NCI-H2029 (cell line): ENCODE results near the gene PKNOX2.

ENCODE experiments used
- DNase-seq: peaks from one replicate; lab custom pipeline; 2025; lab: John Stamatoyannopoulos, UW

The PKNOX2 gene

GRCh38 chr11:125286486-125286885, 121.9 kb downstream of the PKNOX2 start:
- DNase-seq: no peak

DNA sequence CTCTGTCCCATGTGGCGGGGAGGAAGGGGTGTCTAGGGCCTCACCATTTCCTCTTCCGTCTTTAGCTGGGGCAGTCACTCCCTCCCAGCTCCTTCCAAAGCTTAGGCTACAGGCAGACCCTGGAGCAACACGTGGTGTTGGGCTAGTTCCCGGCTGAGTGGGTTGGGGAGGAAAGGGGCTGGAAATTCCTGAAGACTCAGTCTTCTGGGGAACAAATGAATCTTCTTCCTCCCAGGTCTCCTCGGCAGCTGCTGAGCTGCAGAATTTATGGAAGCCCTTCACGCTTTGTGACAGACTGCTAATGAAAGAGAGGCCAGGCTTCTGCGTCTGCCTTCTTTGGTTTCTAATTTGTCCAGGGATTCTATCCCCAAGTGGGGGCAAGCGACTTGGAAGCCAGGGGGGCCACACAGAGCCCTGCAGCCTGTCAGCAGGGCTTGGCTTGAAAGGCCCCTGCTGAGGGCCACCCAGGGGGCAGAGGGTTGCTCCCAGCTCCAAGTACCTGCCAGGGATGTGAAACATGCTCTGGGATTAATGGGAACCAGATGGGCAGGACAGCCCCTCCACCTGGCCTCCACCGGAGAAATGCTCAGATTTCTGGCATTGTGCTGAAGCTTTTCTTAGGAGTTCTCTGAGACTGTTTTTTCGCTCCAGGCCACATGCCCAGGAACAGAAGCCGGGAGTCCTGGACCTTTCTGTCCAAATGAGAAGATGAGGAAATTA, 123.1 kb downstream of the PKNOX2 start:
- DNase-seq: no peak

- no peak for DNase-seq
Measured at GRCh38 chr11:125289419-125290098, 125.0 kb downstream of the PKNOX2 start.

DNA sequence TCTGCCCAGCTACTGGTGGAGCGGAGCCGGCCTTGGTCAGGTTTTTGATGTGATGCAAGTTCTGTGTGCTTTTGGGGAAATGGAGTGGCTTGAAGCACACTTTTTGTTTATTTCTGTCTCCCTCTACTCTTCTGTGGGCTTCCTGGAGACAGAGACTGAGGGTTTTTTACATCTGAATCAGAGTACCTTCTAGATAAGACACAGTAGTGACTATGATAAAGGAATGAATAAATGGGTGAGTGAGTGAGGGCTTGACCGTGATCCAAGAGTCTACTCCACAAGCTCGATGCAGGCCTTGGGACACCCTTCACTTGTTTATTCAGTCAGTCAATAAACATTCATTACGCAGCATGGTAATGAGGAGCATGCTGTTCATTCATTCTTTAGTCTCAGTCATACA, 125.7 kb downstream of the PKNOX2 start:
- DNase-seq: no peak

DNA sequence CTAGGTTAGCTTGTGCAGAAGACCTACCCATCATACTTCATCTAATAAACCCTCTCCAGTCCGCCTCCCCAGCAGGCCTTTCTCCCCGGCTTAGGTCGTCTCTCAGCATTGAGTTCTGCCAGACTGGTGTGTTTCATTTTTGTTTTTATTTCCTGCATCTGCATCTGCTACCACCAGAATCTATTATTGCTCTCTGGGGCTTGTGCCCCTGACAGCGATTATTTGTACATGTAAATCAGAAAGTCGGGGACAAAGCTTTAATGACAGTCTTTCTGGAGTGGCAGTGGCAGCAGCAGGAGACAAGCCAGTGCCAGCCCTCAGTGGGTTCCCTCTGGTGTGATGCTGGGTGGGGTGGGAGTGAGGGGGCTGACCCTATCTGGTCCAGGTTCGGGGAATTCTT, 127.5 kb downstream of the PKNOX2 start:
- no peak for DNase-seq

- DNase-seq: no peak
Measured at GRCh38 chr11:125293596-125293995, 129.0 kb downstream of the PKNOX2 start.

- no peak for DNase-seq
Measured at GRCh38 chr11:125295931-125296330, 131.4 kb downstream of the PKNOX2 start.

DNA sequence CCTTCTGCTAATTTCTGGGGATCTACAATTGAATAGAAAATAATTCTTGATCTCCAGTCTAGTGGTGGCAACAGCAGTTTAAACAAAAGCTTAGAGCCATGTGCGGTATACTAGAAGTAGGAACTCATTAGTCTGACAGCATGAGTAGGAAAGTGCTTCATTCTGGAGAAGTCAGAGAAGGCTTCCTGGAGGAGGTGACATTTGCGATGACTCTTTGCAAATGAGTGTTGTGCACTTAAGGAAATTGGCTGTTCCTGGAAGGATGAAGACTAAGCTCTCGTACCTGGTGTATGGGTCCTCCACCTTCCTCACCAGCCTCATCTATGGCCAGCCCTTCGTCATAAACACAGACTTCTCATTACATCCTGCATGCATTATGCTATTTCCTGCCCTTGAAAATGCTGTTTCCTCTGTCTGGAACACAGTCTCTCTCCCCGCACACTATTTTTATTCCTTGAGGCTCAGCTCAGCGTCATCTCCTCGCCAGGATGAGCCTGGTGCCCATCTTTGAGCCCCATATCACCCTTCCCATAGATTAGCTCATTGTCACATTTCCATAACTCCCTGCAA, 132.9 kb downstream of the PKNOX2 start:
- DNase-seq: no peak

DNA sequence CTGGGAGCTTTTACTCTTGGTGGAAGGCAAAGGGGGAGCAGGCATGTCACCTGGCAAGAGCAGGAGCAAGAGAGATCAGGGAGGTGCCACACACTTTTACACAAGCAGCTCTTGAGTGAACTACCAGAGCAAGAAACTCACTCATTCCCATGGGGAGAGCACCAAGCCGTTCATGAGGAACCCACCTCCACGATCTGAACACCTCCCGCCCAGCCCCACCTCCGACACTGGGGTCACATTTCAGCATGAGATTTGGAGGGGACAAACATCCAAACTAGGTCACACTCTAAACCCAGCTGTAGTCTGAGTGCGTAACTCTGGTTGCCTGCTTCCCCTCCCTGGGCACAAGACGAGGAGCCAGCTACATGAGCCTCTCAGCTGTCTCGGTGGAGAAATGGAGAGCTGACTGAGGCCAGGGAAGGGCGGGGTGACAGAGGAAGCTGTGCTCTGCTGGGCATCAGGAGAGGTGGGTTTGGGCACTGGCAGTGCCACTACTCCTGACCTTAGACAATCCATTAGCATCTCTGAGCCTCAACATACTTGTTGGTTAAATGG, 134.6 kb downstream of the PKNOX2 start:
- no peak for DNase-seq

DNA sequence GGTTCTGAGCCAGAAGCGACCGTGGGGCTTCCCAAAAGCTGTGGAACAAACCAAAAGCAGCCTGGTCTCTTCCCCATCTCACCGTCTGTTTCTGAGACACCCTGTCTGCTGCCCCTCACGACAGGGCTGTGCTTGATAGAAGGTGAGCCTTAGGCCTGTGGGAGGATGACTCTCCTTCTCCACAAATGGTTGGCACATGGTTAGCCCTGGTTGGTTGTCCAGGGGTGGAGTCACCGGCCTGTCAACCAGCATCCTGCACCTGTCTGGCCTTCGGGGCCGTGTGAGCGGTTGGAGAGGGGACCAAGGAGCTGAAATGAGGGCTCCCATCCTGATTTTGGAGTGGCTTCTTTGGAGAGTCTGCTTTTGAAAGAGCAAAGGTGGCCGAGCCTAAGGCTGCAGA, 135.3 kb downstream of the PKNOX2 start:
- DNase-seq: no peak

DNA sequence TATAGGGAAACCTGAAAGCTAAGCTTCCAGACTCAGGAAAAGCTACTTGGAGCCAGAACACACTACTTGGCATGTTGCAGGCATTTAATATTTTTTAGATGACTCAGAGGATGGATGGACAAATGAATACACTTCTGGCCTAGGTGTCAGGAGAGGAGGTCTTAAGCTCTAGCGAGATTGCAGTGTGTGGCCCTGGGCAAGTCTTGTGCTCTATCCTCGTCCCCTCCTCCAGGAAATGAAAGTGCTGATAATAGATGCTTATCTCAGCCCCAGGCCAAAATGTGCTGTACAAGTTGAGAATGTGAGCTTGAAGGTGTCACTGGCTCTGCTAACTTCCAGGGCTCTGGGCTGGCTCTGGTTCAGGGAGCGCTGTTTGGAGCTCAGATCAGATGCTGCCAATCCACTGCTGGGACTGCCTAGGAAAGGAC, 136.3 kb downstream of the PKNOX2 start:
- no peak for DNase-seq

DNA sequence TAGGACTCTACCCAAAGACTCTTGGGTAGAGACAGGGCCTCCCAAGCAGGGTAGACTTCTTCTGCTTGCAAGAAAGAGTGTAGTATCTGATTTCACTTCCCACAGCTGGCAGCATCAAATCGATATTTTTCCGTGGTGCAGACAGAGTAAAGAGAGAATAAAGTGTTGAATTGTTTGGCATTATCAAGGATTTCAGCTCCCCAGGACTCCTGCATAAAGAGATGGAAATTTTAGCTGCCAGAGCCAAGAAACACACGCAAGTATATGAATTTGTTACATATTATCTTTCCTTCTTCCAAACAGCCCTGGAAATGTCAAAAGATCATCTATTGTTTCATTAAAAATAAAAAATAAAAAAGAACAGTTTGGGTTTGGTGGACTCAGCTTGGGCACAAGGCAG, 136.8 kb downstream of the PKNOX2 start:
- DNase-seq: no peak

- no peak for DNase-seq
Measured at GRCh38 chr11:125303186-125303585, 138.6 kb downstream of the PKNOX2 start.

DNA sequence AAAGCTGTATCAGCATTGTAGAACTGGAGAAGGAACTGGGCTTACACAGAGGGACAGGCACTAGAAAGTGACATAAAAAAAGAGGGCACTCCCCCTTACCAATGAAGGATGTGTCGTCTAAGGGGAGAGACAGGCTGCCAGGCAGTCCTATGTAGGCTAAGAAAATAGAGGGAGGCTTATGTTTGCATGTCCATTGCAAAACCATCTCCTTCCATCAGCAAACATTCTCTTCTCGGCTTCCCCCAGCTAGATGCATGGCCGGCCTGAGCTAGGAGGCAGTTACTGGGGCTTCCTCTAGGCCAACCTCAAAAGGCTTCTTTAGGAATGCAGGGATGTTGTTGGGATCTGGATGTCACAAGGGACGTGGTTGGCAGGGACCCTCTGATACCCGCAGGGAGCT, 139.1 kb downstream of the PKNOX2 start:
- DNase-seq: no peak

- no peak for DNase-seq
Measured at GRCh38 chr11:125304136-125304535, 139.6 kb downstream of the PKNOX2 start.

GRCh38 chr11:125304876-125305275, 140.3 kb downstream of the PKNOX2 start:
- DNase-seq: no peak

DNA sequence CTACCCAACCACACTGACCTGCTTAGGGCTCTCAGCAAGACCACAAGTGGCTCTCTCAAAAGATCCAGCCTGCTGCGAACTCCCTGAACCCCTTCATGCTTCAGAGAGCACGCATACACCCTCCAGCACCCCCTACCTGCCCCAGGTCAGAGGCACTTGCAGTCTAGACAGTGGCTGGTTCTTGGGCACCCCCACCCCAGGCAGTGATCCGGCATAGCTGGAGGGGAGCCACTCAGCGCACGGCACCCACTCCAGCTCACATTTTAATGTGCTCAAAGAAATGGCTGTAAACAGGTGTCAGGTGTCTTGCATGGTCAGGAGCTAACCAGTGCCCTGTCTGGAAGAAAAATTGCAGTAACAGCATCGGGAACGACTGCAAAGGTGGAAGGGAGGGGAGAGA, 140.8 kb downstream of the PKNOX2 start:
- no peak for DNase-seq

DNA sequence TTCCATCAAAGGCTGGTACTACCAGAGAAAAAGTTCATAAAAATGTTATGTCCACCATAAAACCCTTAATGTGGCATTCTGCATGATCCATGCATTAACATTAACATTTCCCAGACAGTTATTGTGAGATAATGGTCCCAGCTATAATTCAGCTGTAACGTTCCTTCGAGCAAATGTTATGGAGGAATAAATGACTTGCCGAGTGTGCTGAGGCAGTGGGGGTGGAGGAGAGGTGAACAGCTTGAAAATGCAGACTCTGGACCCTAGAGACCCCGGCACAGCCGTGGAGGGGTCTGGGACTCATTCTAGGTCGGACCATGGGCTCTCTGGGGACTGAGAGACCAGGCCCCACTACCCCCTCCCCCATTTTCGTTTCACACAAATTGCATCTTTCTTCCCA, 141.9 kb downstream of the PKNOX2 start:
- no peak for DNase-seq

GRCh38 chr11:125308246-125308645, 143.7 kb downstream of the PKNOX2 start:
- DNase-seq: no peak

DNA sequence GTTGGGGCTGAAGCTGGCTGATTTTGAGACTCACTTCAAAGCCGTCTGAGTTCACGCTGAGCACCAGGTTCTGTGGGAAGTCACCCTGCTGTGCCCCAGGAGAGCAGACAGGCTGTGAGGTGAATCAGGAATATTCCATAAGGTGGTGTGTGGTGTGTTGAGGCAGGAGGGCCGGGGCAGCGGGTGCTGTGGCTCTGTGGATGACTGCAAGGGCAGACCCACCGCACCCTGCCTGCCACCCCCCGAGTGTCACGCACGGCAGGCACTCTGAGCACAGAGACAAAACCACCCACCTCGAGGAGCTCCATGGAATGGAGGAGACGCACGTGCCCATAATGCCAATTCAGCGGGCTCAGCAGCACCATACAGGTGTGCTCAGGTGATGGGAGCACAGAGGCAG, 147.8 kb downstream of the PKNOX2 start:
- DNase-seq: no peak

DNA sequence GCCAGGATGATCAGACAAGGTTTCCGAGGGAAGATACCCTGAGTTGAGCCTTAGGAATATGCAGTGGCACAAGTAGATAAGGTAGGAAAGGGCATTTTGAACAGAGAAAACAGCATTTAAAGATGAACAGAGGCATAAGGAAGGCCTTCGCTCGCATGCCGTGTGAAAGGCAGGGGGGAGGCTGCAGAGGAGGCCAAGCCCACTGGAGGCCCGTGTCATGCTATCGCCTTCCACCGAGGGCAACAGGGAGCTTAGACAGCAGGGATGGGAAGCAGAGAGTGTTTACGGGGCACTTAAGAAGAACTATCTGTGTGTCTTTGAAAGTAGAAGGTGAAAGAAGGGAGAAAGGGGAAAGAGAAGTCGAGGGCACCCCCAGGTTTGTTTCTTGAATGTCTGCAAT, 148.3 kb downstream of the PKNOX2 start:
- DNase-seq: no peak

DNA sequence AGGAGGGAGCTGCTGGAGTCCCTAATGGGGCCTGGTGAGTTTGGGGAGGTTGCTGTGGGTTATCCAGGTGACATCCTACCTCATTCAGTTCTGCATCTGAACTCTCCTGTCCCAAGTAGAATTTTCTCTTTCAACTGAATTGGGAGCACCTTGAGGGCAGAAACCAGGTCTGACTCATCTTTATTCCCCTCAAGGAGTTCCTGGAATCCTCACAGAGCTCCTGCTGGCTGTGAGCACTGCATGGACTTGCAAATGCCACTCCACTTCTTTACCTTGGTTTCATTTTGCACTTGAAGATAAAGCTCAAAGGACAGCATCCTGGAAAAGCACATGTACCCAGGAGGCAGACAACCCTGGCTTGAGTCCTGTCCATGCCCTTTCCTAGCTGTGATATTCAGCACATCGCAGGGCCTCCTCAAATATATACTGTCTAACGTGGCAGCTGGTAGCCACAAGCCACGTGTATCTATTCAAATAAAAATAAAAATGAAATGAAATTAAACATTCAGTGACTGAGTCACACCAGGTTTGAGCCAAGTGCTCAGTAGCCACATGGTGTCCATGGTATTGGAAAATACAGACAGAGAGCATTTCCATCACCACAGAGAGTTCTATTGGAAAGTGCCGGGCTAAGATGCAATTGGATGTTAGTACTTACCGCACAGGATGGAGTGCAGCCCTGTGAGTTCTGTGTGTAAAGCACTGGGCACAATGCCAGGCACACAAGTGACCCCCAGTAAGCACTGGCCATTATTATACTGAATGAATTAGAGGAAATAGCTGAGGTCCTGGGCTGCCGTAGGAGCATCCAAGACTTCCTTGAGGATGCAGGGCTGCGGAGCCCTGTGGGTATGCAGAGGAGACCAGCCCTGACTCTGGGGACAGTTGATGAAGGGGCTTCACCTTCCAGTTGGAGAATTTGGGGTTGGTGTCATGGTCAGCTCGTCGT, 149.0 kb downstream of the PKNOX2 start:
- DNase-seq: no peak
